Panc1 (cell line): Measurements from ENCODE around the gene UNC5B. TPM values are rescaled to one million over a fixed set of nuclear protein-coding genes. Genes with fewer than 3 reads are reported as not detected.

Experiments
- ATAC-seq: fragments of 200-7000 bp; cut with Tn5 transposase; 2 replicates; pipeline ENCODE4 v1.9.1; 2020; ENCODE audit warnings: mild to moderate bottlenecking, moderate library complexity
- BruUV-seq: library from RNA; stranded (reverse); fragments of 400-500 nt; replicated peaks from 2 replicates; lab custom pipeline; 2021; lab: Mats Ljungman, UMichigan
- CTCF ChIA-PET: fragments of 300-600 bp; sonication (Branson Sonifier 250); formaldehyde crosslinking; loops from one replicate; lab custom pipeline; 2022; ENCODE audit warnings: antibody characterized with exemption; lab: Charles Lee
- POLR2A ChIA-PET: fragments of 300-600 bp; sonication (Branson Sonifier 250); formaldehyde crosslinking; loops from one replicate; lab custom pipeline; 2022; ENCODE audit warnings: antibody characterized with exemption; lab: Charles Lee
- DNase-seq: peaks from one replicate; pipeline ENCODE4 v3.0.0-alpha.2; 2010; ENCODE audit warnings: low read depth, low spot score
- H3K27ac ChIP-seq: 2 replicates; pipeline ENCODE4 v1.5.1; 2011; ENCODE audit warnings: mild to moderate bottlenecking, low read length, inconsistent platforms
- H3K27me3 ChIP-seq: fragments of 200-500 bp; sonication (Bioruptor generic); 2 replicates; pipeline ENCODE4 v1.6.0; 2014; ENCODE audit warnings: low read length, inconsistent platforms; ENCODE audit not compliant: control insufficient read depth, insufficient read depth
- H3K36me3 ChIP-seq: fragments of 200-500 bp; sonication (Bioruptor generic); 2 replicates; pipeline ENCODE4 v1.5.1; 2014; ENCODE audit warnings: inconsistent platforms, mild to moderate bottlenecking, low read length, moderate library complexity; ENCODE audit not compliant: control insufficient read depth, insufficient read depth
- H3K4me1 ChIP-seq: 2 replicates; pipeline ENCODE4 v1.5.1; 2011; ENCODE audit warnings: inconsistent platforms, mild to moderate bottlenecking, low read length, moderate library complexity; ENCODE audit not compliant: control insufficient read depth, insufficient read depth
- H3K4me3 ChIP-seq, 2 experiments: 2 replicates each; pipeline ENCODE4 v1.5.1; 2011 to 2012; ENCODE audit warnings: low read depth in 2 of 2, low read length in 2 of 2, mild to moderate bottlenecking in 2 of 2, inconsistent platforms in 1 of 2, moderate library complexity in 1 of 2
- H3K9me3 ChIP-seq: fragments of 200-500 bp; sonication (Bioruptor generic); 2 replicates; pipeline ENCODE4 v1.5.1; 2014; ENCODE audit warnings: low read depth, mild to moderate bottlenecking, inconsistent platforms, low read length, moderate library complexity; ENCODE audit not compliant: control insufficient read depth, insufficient read depth
- POLR2AphosphoS5 ChIP-seq: IDR thresholded peaks from 2 replicates; pipeline ENCODE4 v1.6.1; 2012; ENCODE audit warnings: mild to moderate bottlenecking, low read depth, low read length, moderate library complexity
- SIN3A ChIP-seq: IDR thresholded peaks from 2 replicates; pipeline ENCODE4 v1.6.1; 2012; ENCODE audit warnings: low read depth, mild to moderate bottlenecking, low read length, moderate library complexity, borderline replicate concordance; ENCODE audit not compliant: insufficient read depth
- TCF7L2 ChIP-seq: IDR thresholded peaks from 2 replicates; pipeline ENCODE4 v1.6.1; 2011; ENCODE audit warnings: mild to moderate bottlenecking, low read depth, low read length, inconsistent platforms
- in situ Hi-C: cut with HindIII; loops from 2 replicates; pipeline ENCODE4 v1.10.0; 2016; ENCODE audit warnings: low sequenced_read_pairs, low pct_unique_long_range_greater_than_20kb
- intact Hi-C: fragments of 100-400 bp; cut with micrococcal nuclease; formaldehyde crosslinking; loops from one replicate; pipeline ENCODE4 v1.10.0; 2022; ENCODE audit not compliant: unreplicated experiment
- total RNA-seq: library from RNA; stranded (reverse); gene quantifications from one replicate; pipeline ENCODE4 v1.2.1, GENCODE V29; 2021; ENCODE audit not compliant: unreplicated experiment
- TF ChIP-seq, protein P1 (sequence below), 2 experiments: IDR thresholded peaks; 2 replicates each; pipeline ENCODE4 v1.6.1; 2011 to 2012; ENCODE audit warnings: low read depth in 2 of 2, control low read depth in 1 of 2, low read length in 1 of 2, mild to moderate bottlenecking in 1 of 2, moderate library complexity in 1 of 2; ENCODE audit not compliant: insufficient read depth in 1 of 2
- TF ChIP-seq, protein P2 (sequence below): fragments of 450-650 bp; IDR thresholded peaks from 2 replicates; pipeline ENCODE4 v1.5.1; 2017; ENCODE audit warnings: mild to moderate bottlenecking

UNC5B gene
- total RNA-seq, 1 experiment from 2014 or later = 1.1 TPM

DNA sequence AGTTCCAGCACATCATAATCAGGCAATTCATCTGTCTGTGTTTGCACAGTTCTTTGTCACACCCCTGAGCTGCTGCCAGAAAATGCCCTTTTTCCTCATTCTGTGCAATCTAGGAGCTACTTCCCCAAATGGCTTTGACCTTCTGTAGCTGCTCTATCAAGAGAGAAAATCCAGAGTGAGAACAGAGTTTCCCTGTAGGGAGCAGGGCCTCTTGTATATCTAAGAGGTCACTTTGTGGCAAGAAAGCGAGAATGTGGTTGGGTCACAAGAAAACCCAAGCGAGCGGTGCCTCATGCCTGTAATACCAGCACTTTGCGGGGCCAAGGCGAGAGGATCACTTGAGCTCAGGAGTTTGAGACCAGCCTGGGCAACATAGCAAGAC, 131.0 kb downstream of the UNC5B start:
- TF ChIP-seq POLR2AphosphoS5 (no peak), SIN3A (no peak), TCF7L2 (no peak)
- TF ChIP-seq, protein P1, sequence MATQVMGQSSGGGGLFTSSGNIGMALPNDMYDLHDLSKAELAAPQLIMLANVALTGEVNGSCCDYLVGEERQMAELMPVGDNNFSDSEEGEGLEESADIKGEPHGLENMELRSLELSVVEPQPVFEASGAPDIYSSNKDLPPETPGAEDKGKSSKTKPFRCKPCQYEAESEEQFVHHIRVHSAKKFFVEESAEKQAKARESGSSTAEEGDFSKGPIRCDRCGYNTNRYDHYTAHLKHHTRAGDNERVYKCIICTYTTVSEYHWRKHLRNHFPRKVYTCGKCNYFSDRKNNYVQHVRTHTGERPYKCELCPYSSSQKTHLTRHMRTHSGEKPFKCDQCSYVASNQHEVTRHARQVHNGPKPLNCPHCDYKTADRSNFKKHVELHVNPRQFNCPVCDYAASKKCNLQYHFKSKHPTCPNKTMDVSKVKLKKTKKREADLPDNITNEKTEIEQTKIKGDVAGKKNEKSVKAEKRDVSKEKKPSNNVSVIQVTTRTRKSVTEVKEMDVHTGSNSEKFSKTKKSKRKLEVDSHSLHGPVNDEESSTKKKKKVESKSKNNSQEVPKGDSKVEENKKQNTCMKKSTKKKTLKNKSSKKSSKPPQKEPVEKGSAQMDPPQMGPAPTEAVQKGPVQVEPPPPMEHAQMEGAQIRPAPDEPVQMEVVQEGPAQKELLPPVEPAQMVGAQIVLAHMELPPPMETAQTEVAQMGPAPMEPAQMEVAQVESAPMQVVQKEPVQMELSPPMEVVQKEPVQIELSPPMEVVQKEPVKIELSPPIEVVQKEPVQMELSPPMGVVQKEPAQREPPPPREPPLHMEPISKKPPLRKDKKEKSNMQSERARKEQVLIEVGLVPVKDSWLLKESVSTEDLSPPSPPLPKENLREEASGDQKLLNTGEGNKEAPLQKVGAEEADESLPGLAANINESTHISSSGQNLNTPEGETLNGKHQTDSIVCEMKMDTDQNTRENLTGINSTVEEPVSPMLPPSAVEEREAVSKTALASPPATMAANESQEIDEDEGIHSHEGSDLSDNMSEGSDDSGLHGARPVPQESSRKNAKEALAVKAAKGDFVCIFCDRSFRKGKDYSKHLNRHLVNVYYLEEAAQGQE (IDR thresholded peaks at IDR 0.05; ENCODE audit: insufficient read depth in 1 of 2, low read depth in 2 of 2, low read length in 1 of 2) = no peak
- TF ChIP-seq, protein P2, sequence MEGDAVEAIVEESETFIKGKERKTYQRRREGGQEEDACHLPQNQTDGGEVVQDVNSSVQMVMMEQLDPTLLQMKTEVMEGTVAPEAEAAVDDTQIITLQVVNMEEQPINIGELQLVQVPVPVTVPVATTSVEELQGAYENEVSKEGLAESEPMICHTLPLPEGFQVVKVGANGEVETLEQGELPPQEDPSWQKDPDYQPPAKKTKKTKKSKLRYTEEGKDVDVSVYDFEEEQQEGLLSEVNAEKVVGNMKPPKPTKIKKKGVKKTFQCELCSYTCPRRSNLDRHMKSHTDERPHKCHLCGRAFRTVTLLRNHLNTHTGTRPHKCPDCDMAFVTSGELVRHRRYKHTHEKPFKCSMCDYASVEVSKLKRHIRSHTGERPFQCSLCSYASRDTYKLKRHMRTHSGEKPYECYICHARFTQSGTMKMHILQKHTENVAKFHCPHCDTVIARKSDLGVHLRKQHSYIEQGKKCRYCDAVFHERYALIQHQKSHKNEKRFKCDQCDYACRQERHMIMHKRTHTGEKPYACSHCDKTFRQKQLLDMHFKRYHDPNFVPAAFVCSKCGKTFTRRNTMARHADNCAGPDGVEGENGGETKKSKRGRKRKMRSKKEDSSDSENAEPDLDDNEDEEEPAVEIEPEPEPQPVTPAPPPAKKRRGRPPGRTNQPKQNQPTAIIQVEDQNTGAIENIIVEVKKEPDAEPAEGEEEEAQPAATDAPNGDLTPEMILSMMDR = no peak
- Histone ChIP-seq H3K9me3 (no peaks in the 10 kb centered on the region), H3K4me3 (no peak overlapping the region), H3K27me3 (no peaks in the 10 kb centered on the region), H3K36me3 (no peaks in the 10 kb centered on the region), H3K27ac (no peak overlapping the region), H3K4me1 (peaks cover 23% of the 10 kb centered on the region)
- ChIA-PET CTCF (no interaction called here), POLR2A (interaction anchor here (0.6 kb wide), 1 partner anchor 976 kb away, joined by 9 read pairs; no protein-coding TSS in a partner anchor)
- in situ Hi-C loops (no loop called here), intact Hi-C loops (no loop called here)
- DNase-seq = no peak
- ATAC-seq = no peak
- BruUV-seq = no TSS peak

GRCh38 chr10:71344154-71344925, 132.0 kb downstream of the UNC5B start:
- BruUV-seq = no TSS peak
- POLR2A ChIA-PET = no interaction called here

More at GRCh38 chr10:71344154-71344925, 132.0 kb downstream of the UNC5B start:
- DNase-seq (no peak), ATAC-seq (no peak)
- no peaks in the 10 kb centered on the region for H3K9me3 ChIP-seq
- intact Hi-C loops (no loop called here), in situ Hi-C loops (no loop called here)
- no peak for TF ChIP-seq POLR2AphosphoS5
- TF ChIP-seq, protein P1 (IDR thresholded peaks at IDR 0.05; ENCODE audit: insufficient read depth in 1 of 2, low read depth in 2 of 2, low read length in 1 of 2) = no peak
- TF ChIP-seq TCF7L2 = no peak
- no peak for TF ChIP-seq SIN3A
- TF ChIP-seq, protein P2 = no peak
- CTCF ChIA-PET = no interaction called here
- H3K27me3 ChIP-seq = no peaks in the 10 kb centered on the region
- peaks cover 16% of the 10 kb centered on the region for H3K4me1 ChIP-seq
- H3K36me3 ChIP-seq = no peaks in the 10 kb centered on the region
- H3K4me3 ChIP-seq = no peak overlapping the region
- no peak overlapping the region for H3K27ac ChIP-seq
